ENCODE measurements around the gene CDH23.

DNA sequence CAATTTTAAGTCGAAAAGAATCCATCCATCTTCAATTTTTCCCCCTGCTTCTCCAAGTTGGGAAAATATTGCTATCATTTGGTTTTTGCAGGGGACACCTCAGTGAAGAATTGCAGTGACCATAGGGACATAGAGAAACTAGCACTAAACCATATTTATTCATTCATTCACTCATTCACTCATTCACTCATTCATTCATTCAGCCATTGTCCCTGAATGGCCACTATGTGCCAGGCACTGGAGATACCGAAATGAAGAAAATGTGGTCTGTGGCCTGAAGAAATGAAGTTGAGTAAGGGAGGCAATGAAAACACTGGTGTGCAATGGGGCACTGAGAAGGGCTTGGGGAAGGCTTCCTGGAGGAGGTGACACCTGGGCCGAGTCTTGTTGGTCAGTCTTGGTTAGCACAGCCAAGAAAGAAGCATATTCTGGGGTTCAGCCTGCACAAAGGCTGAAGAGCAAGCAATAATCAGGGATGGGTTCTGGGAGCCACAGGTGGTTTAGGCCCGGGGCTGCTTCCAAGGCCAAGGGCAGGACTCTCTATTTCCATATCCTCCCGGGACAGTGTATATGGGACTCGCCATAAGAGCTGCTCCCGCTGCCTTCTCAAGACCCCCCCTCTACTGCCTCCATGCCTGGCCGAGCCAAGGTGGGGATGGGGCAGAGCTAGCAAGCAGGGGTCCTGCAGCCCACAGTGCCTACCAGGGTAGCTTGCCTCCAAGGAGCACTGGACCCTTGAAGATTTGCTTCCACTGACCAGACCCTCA is 348.4 kb downstream of the CDH23 start:
- TF ChIP-seq, protein P1, sequence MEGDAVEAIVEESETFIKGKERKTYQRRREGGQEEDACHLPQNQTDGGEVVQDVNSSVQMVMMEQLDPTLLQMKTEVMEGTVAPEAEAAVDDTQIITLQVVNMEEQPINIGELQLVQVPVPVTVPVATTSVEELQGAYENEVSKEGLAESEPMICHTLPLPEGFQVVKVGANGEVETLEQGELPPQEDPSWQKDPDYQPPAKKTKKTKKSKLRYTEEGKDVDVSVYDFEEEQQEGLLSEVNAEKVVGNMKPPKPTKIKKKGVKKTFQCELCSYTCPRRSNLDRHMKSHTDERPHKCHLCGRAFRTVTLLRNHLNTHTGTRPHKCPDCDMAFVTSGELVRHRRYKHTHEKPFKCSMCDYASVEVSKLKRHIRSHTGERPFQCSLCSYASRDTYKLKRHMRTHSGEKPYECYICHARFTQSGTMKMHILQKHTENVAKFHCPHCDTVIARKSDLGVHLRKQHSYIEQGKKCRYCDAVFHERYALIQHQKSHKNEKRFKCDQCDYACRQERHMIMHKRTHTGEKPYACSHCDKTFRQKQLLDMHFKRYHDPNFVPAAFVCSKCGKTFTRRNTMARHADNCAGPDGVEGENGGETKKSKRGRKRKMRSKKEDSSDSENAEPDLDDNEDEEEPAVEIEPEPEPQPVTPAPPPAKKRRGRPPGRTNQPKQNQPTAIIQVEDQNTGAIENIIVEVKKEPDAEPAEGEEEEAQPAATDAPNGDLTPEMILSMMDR (optimal IDR thresholded peaks at IDR 0.05 in 1 of 3, IDR thresholded peaks at IDR 0.05 in 1 of 3, conservative IDR thresholded peaks at IDR 0.05 in 1 of 3; ENCODE audit: extremely low read depth in 1 of 3, insufficient read depth in 2 of 3, low read length in 3 of 3), result no peak
- no peak for TF ChIP-seq EZH2 (IDR thresholded peaks at IDR 0.05; ENCODE audit: low read length)
